Stimulated activated naive CD8-positive, alpha-beta T cell treated with anti-CD3 and anti-CD28 coated beads, Interleukin-15, amount 100 ng/mL, for 72 hours (primary cell): Measurements from ENCODE around the gene TCF25.
"Not testable (repeated sequence)": the region's sequence is repeated elsewhere in the genome, so short reads cannot be mapped to it uniquely, and the experiment has no call there.

ENCODE experiments used
- ATAC-seq: fragments of 150-1000 bp; cut with Tn5 transposase; 2 replicates; pipeline ENCODE4 v1.10.0; 2021; ENCODE audit warnings: mild to moderate bottlenecking, moderate library complexity
- DNase-seq, 2 donors: peaks; one replicate each; pipeline ENCODE4 v3.0.0; 2021 to 2022
- H3K27ac Mint-ChIP-seq, 2 donors: one replicate each; pipeline ENCODE4 v1.8.0; 2022; ENCODE audit warnings: mild to moderate bottlenecking in 2 of 2, mixed read lengths in 2 of 2, moderate library complexity in 2 of 2
- H3K27me3 Mint-ChIP-seq: one replicate; pipeline ENCODE4 v1.8.0; 2022; ENCODE audit warnings: mixed read lengths
- H3K4me1 Mint-ChIP-seq: one replicate; pipeline ENCODE4 v1.8.0; 2022; ENCODE audit warnings: mild to moderate bottlenecking, mixed read lengths
- H3K4me3 Mint-ChIP-seq, 2 donors: one replicate each; pipeline ENCODE4 v1.8.0; 2022; ENCODE audit warnings: mild to moderate bottlenecking in 2 of 2, mixed read lengths in 2 of 2, moderate library complexity in 1 of 2
- H3K9me3 Mint-ChIP-seq, 2 donors: one replicate each; pipeline ENCODE4 v1.8.0; 2022; ENCODE audit warnings: mixed read lengths in 2 of 2

TCF25 gene

GRCh38 chr16:89925596-89926079 lies 52.2 kb downstream of the TCF25 start:
- Mint-ChIP-seq H3K4me1 (peaks cover 28% of the 10 kb centered on the region), H3K27me3 (peaks cover 75% of the 10 kb centered on the region), H3K9me3 (no peaks in the 10 kb centered on the region), H3K27ac (no peak overlapping the region), H3K4me3 (peak overlapping the region; percentile 48 to 54)
- DNase-seq (no peak), ATAC-seq (no peak)

DNA sequence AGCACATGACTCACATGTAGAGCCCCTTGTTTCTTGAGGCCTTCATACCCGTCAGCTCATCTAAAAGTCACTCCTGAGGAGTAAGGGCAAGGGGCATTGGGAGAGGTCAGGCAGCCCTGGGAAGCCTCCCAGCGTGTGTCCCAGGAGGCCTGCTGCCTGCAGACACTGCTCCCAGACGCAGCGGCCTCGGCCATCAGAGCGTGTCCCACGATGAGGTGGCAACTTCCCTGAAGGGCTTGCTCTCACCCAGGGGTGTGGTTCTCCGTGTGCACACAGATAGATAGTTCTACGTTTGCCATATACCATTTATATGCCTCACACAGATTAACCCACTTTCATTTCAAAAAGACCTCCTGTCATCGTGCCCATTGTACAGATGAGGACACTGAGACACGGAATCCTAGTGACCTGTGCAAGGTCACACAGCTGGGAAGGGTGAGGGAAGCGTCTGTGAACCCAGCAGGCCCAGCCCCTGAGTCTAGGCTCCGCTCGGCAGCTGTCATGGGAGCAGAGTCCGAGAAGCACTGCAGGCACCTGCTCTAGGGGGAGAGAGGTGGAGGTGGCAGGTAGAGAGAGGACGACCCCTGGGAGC lies 58.0 kb downstream of the TCF25 start:
- Mint-ChIP-seq H3K4me3 (no peak overlapping the region), H3K4me1 (peaks cover 3% of the 10 kb centered on the region), H3K27ac (no peak overlapping the region), H3K9me3 (no peaks in the 10 kb centered on the region), H3K27me3 (peaks cover 38% of the 10 kb centered on the region)
- no peak for ATAC-seq
- no peak for DNase-seq

DNA sequence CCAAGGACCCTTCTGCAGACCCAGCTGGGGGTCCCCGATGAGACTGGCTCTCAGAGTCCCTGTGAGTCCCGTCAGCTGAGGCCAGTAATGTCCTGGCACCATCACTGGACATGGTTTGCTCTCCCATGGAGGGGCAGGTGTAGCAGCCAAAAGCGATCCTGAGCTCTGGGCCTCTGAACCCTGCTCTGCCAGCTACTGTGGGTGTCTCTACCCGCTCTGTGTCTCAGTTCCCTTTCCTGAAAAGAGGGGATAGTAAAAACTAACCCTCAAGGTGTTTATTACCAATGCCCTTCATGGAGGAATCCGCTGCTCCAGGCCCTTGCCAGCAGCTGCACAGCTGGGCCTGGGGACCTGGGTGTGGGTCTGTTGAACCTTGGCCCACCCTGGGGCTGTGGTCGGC lies 58.6 kb downstream of the TCF25 start:
- H3K27ac Mint-ChIP-seq: no peak overlapping the region
- ATAC-seq (no peak), DNase-seq (no peak)
- no peak overlapping the region for H3K4me3 Mint-ChIP-seq
- no peaks in the 10 kb centered on the region for H3K9me3 Mint-ChIP-seq
- peaks cover 32% of the 10 kb centered on the region for H3K27me3 Mint-ChIP-seq
- no peaks in the 10 kb centered on the region for H3K4me1 Mint-ChIP-seq

DNA sequence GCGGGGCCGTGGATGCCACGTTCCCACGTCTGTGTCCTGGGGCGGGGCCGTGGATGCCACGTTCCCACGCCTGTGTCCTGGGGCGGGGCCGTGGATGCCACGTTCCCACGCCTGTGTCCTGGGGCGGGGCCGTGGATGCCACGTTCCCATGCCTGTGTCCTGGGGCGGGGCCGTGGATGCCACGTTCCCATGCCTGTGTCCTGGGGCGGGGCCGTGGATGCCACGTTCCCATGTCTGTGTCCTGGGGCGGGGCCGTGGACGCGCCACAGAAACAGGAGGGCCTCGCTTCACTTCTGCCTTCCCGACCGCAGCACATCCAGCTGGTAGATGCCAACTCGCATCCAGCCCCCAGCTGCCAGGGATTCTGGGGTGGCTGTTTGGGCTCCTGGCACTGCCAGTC lies 60.6 kb downstream of the TCF25 start:
- ATAC-seq, H3K27ac Mint-ChIP-seq, DNase-seq, H3K4me1 Mint-ChIP-seq, H3K9me3 Mint-ChIP-seq, H3K4me3 Mint-ChIP-seq: not testable (repeated sequence)
- peaks cover 23% of the 10 kb centered on the region for H3K27me3 Mint-ChIP-seq

GRCh38 chr16:89934611-89935553 lies 61.5 kb downstream of the TCF25 start:
- no peaks in the 10 kb centered on the region for H3K4me1 Mint-ChIP-seq
- no peak overlapping the region for H3K27ac Mint-ChIP-seq
- DNase-seq (no peak), ATAC-seq (no peak)
- H3K27me3 Mint-ChIP-seq: peaks cover 24% of the 10 kb centered on the region
- H3K9me3 Mint-ChIP-seq: no peaks in the 10 kb centered on the region
- H3K4me3 Mint-ChIP-seq: no peak overlapping the region

DNA sequence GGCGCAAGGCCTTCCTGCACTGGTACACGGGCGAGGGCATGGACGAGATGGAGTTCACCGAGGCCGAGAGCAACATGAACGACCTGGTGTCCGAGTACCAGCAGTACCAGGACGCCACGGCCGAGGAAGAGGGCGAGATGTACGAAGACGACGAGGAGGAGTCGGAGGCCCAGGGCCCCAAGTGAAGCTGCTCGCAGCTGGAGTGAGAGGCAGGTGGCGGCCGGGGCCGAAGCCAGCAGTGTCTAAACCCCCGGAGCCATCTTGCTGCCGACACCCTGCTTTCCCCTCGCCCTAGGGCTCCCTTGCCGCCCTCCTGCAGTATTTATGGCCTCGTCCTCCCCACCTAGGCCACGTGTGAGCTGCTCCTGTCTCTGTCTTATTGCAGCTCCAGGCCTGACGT lies 62.2 kb downstream of the TCF25 start:
- ATAC-seq, H3K9me3 Mint-ChIP-seq, H3K4me3 Mint-ChIP-seq, H3K4me1 Mint-ChIP-seq, DNase-seq, H3K27ac Mint-ChIP-seq: not testable (repeated sequence)
- H3K27me3 Mint-ChIP-seq: peaks cover 19% of the 10 kb centered on the region

DNA sequence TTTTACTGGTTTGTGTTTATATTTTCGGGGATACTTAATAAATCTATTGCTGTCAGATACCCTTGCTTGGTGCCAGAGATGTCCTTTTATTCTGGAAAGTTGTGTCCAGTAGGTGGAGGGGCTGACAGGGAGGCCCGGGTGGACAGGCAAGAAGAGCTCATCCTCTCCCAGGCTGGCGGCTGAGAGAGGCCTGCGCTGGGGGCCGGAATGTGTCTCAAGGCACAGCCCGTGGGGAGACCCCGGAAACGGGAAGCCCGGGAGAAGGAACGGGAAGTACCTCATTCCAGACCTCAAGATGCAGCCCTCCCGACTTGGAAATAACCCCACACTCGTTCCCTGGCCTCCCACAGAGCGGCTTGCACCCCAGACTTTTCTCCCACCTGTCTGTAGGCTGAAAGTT lies 62.6 kb downstream of the TCF25 start:
- Mint-ChIP-seq H3K27ac (no peak overlapping the region), H3K9me3 (no peaks in the 10 kb centered on the region), H3K27me3 (peaks cover 15% of the 10 kb centered on the region), H3K4me1 (no peaks in the 10 kb centered on the region), H3K4me3 (no peak overlapping the region)
- DNase-seq (no peak), ATAC-seq (no peak)

DNA sequence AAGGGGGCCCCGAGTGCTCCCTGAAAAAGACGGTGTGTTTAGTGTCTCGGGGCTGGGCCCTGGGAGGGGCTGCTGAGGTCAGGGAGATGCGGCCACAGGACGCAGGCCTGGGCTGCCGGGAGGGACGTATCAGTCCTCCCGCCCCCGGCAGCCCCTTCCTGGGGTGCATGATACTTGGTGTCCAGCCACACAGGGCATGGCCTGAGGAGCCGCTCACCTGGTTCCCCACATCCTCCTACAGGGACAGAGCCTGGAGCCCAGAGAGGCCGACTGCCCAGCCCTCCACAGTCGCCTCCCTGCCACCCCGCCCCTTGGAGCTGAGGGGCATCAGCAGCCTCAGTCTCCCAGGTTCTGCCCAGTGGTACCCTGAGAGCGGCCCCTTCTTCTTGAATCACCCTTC lies 63.1 kb downstream of the TCF25 start:
- Mint-ChIP-seq H3K4me1 (no peaks in the 10 kb centered on the region), H3K4me3 (no peak overlapping the region), H3K27ac (no peak overlapping the region), H3K9me3 (no peaks in the 10 kb centered on the region), H3K27me3 (peaks cover 10% of the 10 kb centered on the region)
- no peak for DNase-seq
- ATAC-seq: no peak

DNA sequence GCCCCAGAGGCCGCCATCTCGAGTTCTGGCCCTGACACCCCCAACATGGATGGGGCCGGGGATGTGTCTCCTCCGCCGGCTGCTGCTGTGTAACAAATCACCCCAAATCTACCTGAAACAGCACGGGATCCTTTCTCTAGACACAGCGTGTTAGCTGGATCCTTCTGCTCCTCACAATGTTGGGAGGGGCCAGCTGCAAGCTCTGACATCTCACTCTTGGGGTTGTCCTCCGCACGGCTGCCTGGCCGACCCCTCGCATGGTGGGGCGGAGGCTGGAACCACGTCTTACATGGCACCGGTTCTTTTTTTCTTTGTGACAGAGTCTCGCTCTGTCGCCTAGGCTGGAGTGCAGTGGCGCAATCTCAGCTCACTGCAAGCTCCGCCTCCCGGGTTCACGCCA lies 63.6 kb downstream of the TCF25 start:
- no peaks in the 10 kb centered on the region for H3K4me1 Mint-ChIP-seq
- no peaks in the 10 kb centered on the region for H3K9me3 Mint-ChIP-seq
- no peak for DNase-seq
- H3K27ac Mint-ChIP-seq: no peak overlapping the region
- H3K4me3 Mint-ChIP-seq: no peak overlapping the region
- peaks cover 6% of the 10 kb centered on the region for H3K27me3 Mint-ChIP-seq
- no peak for ATAC-seq

DNA sequence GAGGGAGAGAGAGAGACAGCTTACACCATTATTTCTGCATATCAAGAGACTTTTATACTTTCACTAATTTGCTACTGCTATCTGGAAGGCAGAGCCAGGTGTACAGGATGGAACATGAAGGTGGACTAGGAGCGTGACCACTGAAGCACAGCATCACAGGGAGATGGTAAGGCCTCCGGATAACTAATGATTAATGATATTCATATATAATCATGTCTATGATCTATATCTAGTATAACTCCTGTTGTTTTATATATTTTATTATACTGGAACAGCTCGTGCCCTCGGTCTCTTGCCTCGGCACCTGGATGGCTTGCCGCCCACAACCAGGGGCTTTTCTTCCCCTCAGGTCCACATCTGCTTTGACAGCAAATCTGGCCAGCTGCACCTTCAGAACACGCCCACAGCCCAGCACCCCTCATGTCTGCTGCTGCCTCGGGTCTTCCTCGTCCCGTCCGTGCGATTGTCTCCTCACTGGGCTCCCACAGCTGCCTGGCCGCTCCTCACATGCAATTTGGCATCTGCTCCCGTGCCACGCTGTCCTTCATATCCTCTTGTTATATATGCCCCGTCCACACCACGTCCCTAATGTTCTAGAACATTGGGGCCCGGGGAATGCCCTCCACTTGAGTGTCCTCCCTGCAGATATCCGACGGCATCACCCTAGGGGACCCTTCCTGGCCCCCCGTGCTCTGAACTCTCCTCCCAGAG lies 64.9 kb downstream of the TCF25 start:
- Mint-ChIP-seq H3K27me3 (peaks cover 6% of the 10 kb centered on the region), H3K4me1 (no peaks in the 10 kb centered on the region), H3K4me3 (no peak overlapping the region), H3K27ac (no peak overlapping the region), H3K9me3 (no peaks in the 10 kb centered on the region)
- ATAC-seq (no peak), DNase-seq (no peak)

DNA sequence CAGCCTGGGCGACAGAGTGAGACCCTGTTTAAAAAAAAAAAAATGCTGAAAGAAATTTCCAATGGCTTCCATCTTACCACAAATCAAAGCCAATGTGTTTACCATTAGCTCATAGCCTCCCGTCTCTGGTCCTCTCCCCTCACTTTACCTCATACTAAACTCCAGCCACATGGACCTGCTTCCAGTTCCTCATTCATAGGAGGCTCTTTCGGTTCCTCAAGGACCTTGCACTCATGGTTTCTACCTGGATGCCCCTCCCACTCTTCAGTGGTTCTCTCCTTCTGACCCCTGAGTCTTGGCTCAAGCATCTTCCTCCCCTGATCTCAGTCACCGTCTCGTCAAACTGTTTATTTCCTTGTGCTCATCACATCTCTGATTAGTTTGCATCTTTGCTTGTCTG lies 71.4 kb downstream of the TCF25 start:
- Mint-ChIP-seq H3K9me3 (no peaks in the 10 kb centered on the region), H3K27ac (no peak overlapping the region), H3K4me3 (no peak overlapping the region), H3K27me3 (peaks cover 49% of the 10 kb centered on the region), H3K4me1 (peaks cover 19% of the 10 kb centered on the region)
- no peak for ATAC-seq
- DNase-seq: no peak

- DNase-seq (no peak), ATAC-seq (no peak)
- Mint-ChIP-seq H3K4me3 (no peak overlapping the region), H3K9me3 (no peaks in the 10 kb centered on the region), H3K27ac (no peak overlapping the region), H3K4me1 (peaks cover 21% of the 10 kb centered on the region), H3K27me3 (peaks cover 55% of the 10 kb centered on the region)
Observed at GRCh38 chr16:89945654-89946053, 72.3 kb downstream of the TCF25 start.

DNA sequence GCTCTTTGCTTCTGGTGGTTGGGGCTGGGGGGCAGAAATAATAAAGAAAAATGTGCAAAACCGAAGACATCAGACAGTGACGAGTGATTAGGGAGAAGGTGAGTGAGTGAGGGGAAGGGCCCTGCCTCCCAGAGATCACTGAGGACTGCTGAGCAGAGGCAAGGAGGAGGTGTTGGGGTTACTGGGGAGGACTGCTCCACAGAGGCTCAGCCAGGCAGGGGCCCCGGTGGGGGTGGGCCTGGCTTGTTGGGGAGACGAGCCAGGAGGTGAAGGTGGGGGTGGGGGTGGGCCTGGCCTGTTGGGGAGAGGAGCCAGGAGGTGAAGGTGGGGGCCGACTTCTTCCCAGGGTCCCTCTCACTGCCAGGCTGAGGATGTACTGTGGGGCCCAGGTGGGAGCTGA lies 73.1 kb downstream of the TCF25 start:
- ATAC-seq: no peak
- no peak overlapping the region for H3K27ac Mint-ChIP-seq

GRCh38 chr16:89949121-89949742 lies 75.8 kb downstream of the TCF25 start:
- H3K4me3 Mint-ChIP-seq: peak overlapping the region; percentile 87 to 88
- H3K4me1 Mint-ChIP-seq: peaks cover 29% of the 10 kb centered on the region
- peak in 1 of 2 donors; percentile 12 for DNase-seq
- H3K27me3 Mint-ChIP-seq: peaks cover 48% of the 10 kb centered on the region
- H3K9me3 Mint-ChIP-seq: no peaks in the 10 kb centered on the region
- H3K27ac Mint-ChIP-seq: peak overlapping the region in 1 of 2 donors; percentile 71
- ATAC-seq: peak; percentile 32

More for the DNA sequence above, 73.1 kb downstream of the TCF25 start:
- Mint-ChIP-seq H3K9me3 (no peaks in the 10 kb centered on the region), H3K4me3 (no peak overlapping the region), H3K4me1 (peaks cover 21% of the 10 kb centered on the region), H3K27me3 (peaks cover 55% of the 10 kb centered on the region)
- no peak for DNase-seq

GRCh38 chr16:89949756-89950155 lies 76.4 kb downstream of the TCF25 start:
- DNase-seq (no peak), ATAC-seq (no peak)
- peak overlapping the region in 1 of 2 donors; percentile 71 for H3K27ac Mint-ChIP-seq
- H3K27me3 Mint-ChIP-seq: peaks cover 44% of the 10 kb centered on the region
- peaks cover 33% of the 10 kb centered on the region for H3K4me1 Mint-ChIP-seq
- no peaks in the 10 kb centered on the region for H3K9me3 Mint-ChIP-seq
- peak overlapping the region; percentile 87 to 88 for H3K4me3 Mint-ChIP-seq
